Stimulated activated naive B cell treated with anti-CD40 and anti-IgM and Interleukin-4, amounts not matched to agents 10 μg/mL and 1 μg/mL and 100 μg/mL, for 72 hours (primary cell): ENCODE measurements around the gene SLX1B.
"Not testable (repeated sequence)": the region's sequence is repeated elsewhere in the genome, so short reads cannot be mapped to it uniquely, and the experiment has no call there.

Source experiments
- ATAC-seq, 2 donors: fragments of 150-1000 bp; cut with Tn5 transposase; replicated peaks; 2 replicates each; pipeline ENCODE4 v1.10.0; 2021; ENCODE audit warnings: moderate library complexity in 1 of 2
- DNase-seq: peaks from one replicate; pipeline ENCODE4 v3.0.0; 2021
- H3K27ac Mint-ChIP-seq: one replicate; pipeline ENCODE4 v1.8.0; 2022; ENCODE audit warnings: mild to moderate bottlenecking, mixed read lengths
- H3K27me3 Mint-ChIP-seq, 2 donors: one replicate each; pipeline ENCODE4 v1.8.0; 2022; ENCODE audit warnings: mixed read lengths in 2 of 2
- H3K36me3 Mint-ChIP-seq, 2 donors: one replicate each; pipeline ENCODE4 v1.8.0; 2022; ENCODE audit warnings: mixed read lengths in 2 of 2, mild to moderate bottlenecking in 1 of 2
- H3K4me1 Mint-ChIP-seq, 2 donors: one replicate each; pipeline ENCODE4 v1.8.0; 2022; ENCODE audit warnings: mixed read lengths in 2 of 2, mild to moderate bottlenecking in 1 of 2
- H3K4me3 Mint-ChIP-seq, 2 donors: one replicate each; pipeline ENCODE4 v1.8.0; 2022; ENCODE audit warnings: mild to moderate bottlenecking in 2 of 2, mixed read lengths in 2 of 2, moderate library complexity in 1 of 2
- H3K9me3 Mint-ChIP-seq, 2 donors: one replicate each; pipeline ENCODE4 v1.8.0; 2022; ENCODE audit warnings: mixed read lengths in 2 of 2, mild to moderate bottlenecking in 1 of 2

Gene SLX1B

DNA sequence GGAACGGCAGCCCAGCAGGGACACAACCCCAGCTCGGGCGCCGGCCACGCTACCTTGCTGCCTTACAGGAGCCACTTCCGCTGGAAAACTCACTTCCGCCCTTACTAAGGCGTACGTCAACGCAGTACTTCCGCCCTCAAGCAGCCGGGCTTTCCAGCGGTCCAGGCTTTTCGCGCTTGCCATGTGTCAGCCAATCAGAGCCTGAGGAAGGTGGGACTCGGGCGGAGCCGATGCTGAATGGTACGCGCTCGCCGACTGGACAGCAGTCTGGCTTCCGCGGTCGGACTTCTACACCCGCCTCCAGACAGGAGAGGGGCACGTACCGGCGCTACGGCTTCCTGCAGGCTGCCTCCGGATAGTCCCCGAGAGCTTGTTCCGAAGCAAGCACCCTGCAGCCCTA, at the start of gene SLX1B, which contains the start of gene BOLA2:
TSS of gene SLX1B (plus strand) at position 265 of the 400 bp plus-strand sequence.
TSS of gene BOLA2 (minus strand) at position 83 of the 400 bp plus-strand sequence. CDS start 98 bp downstream, outside the sequence.
- not testable (repeated sequence) for H3K4me1 Mint-ChIP-seq, DNase-seq, H3K27ac Mint-ChIP-seq, H3K36me3 Mint-ChIP-seq, H3K27me3 Mint-ChIP-seq, H3K4me3 Mint-ChIP-seq, H3K9me3 Mint-ChIP-seq
- ATAC-seq, result peak; percentile 88 to 90

DNA sequence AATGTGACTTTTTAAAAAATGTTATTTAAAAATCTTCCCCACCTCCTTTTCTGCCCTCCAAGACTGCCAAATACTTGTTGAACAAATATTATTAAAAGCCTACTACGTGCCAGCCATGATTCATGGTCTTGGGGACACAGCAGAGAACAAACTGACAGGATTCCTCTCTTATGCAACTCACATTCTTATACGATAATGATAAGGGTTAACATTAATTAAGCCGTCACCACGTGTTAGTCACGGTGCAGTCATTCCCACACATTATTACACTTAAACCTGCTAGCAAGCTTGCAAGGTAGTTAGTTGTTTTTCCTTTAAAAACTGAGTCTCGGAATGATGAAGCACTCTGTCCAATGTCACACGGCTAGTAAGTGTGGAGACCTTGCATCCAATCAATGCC, 49.1 kb upstream of the SLX1B start:
- not testable (repeated sequence) for H3K4me1 Mint-ChIP-seq, H3K27ac Mint-ChIP-seq, ATAC-seq, H3K4me3 Mint-ChIP-seq, DNase-seq, H3K9me3 Mint-ChIP-seq, H3K27me3 Mint-ChIP-seq
- peaks cover 11 to 12% of the 10 kb centered on the region in 2 donors for H3K36me3 Mint-ChIP-seq

- not testable (repeated sequence) for H3K27me3 Mint-ChIP-seq, H3K4me1 Mint-ChIP-seq, H3K9me3 Mint-ChIP-seq, H3K4me3 Mint-ChIP-seq, DNase-seq, H3K27ac Mint-ChIP-seq, ATAC-seq
- H3K36me3 Mint-ChIP-seq, result peaks cover 11 to 22% of the 10 kb centered on the region in 2 donors
Measured at GRCh38 chr16:29423587-29423986, 30.7 kb upstream of the SLX1B start.

- ATAC-seq, H3K27ac Mint-ChIP-seq, H3K27me3 Mint-ChIP-seq, H3K9me3 Mint-ChIP-seq, H3K4me1 Mint-ChIP-seq, DNase-seq, H3K4me3 Mint-ChIP-seq: not testable (repeated sequence)
- H3K36me3 Mint-ChIP-seq, result peaks cover 21 to 22% of the 10 kb centered on the region in 2 donors
Measured at GRCh38 chr16:29425390-29425789, 28.9 kb upstream of the SLX1B start.

DNA sequence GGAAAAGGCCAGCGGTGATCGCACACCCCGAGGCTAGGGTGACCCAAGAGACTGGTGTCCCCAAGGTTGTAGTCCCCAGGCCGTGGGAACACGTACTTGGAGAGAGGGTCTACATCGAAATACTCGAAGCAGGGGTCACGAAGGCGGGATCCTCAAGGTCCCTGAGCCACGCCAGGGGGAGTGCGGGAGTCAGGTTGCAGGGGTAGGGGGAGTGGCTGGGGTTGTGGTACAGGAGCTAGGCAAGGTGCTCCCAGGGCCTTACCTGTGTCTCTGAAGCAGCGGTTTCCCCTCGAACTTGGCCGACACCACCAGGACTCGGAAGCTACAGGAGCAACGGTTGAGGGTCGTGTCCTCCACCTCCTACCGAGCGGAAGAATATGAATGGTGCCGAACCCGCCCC, 579 bp upstream of the SLX1B start:
- not testable (repeated sequence) for DNase-seq, H3K4me1 Mint-ChIP-seq, H3K27ac Mint-ChIP-seq, H3K9me3 Mint-ChIP-seq, H3K27me3 Mint-ChIP-seq, H3K4me3 Mint-ChIP-seq, H3K36me3 Mint-ChIP-seq
- peak; percentile 26 for ATAC-seq

DNA sequence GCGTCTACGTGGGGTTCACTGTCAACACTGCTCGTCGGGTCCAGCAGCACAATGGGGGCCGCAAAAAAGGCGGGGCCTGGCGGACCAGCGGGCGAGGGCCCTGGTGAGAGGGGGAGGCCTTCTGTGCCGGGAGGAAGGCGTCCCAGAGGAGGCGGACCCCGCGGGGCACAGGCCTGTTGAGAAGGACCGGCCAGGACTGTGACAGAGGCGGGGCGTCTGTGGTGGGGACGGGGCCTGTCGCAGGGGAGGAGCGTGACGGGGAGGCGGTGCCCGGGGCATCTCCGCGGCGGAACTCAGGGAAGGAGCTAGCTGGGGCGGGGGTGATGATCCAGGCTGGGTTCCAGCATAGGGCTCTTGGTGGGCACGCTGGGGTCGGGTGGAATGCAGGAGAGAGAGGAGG, 495 bp downstream of the SLX1B start:
- not testable (repeated sequence) for H3K4me3 Mint-ChIP-seq, H3K36me3 Mint-ChIP-seq, H3K27ac Mint-ChIP-seq, H3K4me1 Mint-ChIP-seq, DNase-seq, H3K27me3 Mint-ChIP-seq, H3K9me3 Mint-ChIP-seq
- ATAC-seq, result peak; percentile 75 to 78

GRCh38 chr16:29457660-29458059, 3.3 kb downstream of the SLX1B start:
- not testable (repeated sequence) for H3K9me3 Mint-ChIP-seq, H3K36me3 Mint-ChIP-seq, H3K4me3 Mint-ChIP-seq, H3K27ac Mint-ChIP-seq, H3K27me3 Mint-ChIP-seq, H3K4me1 Mint-ChIP-seq, DNase-seq, ATAC-seq

DNA sequence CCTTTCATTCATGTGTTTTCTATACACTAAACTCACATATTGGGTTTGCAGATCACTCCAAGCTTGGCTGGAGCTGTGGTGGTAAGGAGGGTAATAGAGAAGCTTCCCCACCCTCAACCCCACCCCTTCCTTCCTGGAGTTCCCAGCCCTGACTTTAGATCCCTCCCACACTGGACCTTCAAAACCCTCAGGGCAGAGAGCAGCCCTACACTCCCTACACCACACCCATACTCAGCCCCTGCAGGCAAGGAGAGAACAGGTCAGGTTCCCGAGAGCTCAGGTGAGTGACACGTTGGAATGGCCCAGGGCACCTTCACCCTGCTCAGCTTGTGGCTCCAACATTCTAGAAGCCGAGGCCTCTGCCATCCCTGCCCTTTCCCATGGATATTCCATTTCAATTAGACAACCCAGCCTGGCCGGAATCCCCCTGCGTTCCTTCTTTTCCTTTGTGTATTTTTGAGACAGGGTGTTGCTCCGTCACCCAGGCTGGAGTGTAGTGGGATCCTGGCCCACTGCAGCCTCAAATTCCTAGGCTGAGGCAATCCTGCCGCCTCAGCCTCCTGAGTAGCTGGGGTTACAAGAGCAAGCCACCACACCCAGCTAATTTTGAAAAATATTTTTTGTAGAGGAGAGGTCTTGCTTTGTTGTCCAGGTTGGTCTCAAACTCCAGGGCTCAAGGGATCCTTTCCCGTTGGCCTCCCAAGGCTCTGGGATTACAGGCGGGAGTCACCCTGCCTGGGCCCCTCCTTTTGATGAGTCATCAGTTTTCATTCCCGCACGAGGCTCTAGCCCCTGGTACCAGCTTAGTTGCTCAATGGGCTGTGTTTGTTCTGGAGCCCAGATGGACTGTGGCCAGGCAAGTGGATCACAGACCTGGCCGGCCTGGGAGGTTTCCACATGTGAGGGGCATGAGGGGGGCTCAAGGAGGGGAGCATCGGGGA, 5.6 kb downstream of the SLX1B start, which contains the start of gene SULT1A4:
TSS of gene SULT1A4 (plus strand) at position 208 of the 941 bp plus-strand sequence. CDS start 1,473 bp downstream, outside the sequence.
- not testable (repeated sequence) for H3K4me3 Mint-ChIP-seq, H3K27me3 Mint-ChIP-seq, DNase-seq, ATAC-seq, H3K4me1 Mint-ChIP-seq, H3K36me3 Mint-ChIP-seq, H3K27ac Mint-ChIP-seq, H3K9me3 Mint-ChIP-seq

GRCh38 chr16:29460647-29461030, 6.3 kb downstream of the SLX1B start:
- not testable (repeated sequence) for H3K36me3 Mint-ChIP-seq, ATAC-seq, DNase-seq, H3K4me3 Mint-ChIP-seq, H3K9me3 Mint-ChIP-seq, H3K27me3 Mint-ChIP-seq, H3K4me1 Mint-ChIP-seq, H3K27ac Mint-ChIP-seq

DNA sequence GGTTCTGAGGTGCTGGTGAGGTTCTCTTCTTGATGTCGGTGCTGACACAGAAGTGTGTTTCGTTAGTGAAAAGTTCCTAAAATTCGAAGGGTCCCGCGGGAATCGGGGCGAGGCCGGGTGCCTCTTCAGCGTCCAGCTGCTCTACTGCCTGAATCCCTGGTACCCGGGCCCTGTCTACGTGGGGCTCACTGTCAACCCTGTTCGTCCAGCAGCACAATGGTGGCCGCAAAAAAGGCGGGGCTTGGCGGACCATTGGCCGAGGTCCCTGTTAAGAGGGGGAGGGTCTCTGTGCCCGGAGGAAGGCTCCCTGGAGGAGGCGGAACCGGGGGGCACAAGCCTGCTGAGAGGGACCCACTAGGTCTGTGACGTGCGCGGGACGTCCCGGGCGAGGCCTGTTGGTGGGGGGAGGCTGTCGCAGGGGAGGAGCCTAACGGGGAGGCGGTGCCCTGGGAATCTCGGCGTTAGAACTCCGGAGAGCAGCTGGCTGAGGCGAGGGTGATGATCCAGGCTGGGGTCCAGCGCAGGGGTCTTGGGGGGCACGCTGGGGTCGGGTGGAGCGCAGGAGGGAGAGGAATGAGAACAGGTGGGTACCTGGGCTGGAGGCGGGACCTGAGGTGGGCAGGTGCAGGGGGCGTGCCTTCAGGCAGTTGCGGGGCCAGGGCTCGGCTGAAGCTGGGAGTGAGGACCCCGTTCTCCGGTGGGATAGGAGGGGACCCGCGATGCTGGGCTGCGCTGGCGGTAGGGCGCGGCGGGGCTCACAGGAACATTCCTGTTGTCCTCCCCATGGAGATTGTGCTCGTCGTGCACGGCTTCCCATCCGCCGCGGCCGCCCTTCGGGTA, 11.9 kb downstream of the SLX1B start:
- not testable (repeated sequence) for DNase-seq, H3K4me1 Mint-ChIP-seq, H3K4me3 Mint-ChIP-seq, H3K27me3 Mint-ChIP-seq, H3K27ac Mint-ChIP-seq, H3K36me3 Mint-ChIP-seq, H3K9me3 Mint-ChIP-seq
- ATAC-seq, result peak; percentile 58 to 63

DNA sequence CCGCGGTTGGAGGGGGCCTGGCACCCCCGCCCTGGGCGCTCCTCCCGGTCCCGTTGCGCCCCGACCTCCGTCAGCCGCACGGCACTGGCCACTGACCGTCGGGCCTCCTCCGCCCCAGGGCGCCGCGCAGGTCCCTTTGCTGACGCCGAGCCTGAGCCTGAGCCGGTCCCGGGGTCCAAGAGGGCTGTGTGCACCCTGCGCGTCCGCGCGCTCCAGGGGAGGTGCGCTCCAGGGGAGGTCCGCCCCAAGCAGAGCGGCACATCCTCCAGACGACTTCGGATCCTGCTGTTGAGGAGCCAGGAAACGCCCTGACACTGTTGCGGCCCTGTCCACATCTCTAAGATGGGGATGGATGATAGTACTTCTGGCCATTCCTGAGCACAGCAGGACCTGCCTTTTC, 12.6 kb downstream of the SLX1B start:
- not testable (repeated sequence) for H3K9me3 Mint-ChIP-seq, H3K4me1 Mint-ChIP-seq, DNase-seq, H3K36me3 Mint-ChIP-seq, H3K4me3 Mint-ChIP-seq, H3K27me3 Mint-ChIP-seq, H3K27ac Mint-ChIP-seq
- ATAC-seq, result peak; percentile 44 to 47

DNA sequence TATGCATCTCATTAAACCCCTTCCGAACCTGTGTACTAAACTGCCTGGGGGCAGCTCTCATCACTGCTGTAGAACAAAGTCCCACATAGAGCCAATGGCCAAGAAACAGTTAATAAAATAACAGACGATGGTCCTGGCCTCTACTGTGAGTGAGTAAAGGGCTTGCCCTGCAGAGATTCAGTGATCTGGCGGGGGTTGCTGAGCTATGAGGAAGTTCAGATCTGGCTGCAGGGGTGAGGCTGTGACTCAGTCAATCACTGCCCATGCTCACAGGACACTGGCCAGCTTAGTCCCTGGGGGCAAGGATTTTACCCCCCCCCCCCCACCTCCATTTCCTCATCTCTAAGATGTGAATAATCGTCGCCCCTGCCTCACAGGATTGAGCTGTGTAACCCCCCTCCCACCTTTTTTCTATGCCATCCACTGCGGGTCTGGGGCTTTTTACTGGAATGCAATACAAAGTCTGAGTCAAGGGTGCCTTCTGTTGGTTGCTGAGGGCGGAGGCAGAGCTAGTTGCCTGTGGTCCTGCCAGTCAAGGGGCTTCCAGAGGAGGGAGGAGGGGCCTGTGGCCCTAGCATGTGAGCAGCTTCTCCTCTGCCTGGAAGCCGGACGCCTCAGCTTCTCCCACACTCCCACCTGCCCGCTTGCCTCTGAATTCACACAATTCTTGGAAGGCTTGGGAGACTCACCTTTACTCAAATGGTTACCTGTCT, 13.5 kb downstream of the SLX1B start:
- H3K4me3 Mint-ChIP-seq, H3K9me3 Mint-ChIP-seq, H3K27me3 Mint-ChIP-seq, H3K4me1 Mint-ChIP-seq, DNase-seq, H3K36me3 Mint-ChIP-seq, H3K27ac Mint-ChIP-seq: not testable (repeated sequence)
- peak; percentile 61 to 65 for ATAC-seq

DNA sequence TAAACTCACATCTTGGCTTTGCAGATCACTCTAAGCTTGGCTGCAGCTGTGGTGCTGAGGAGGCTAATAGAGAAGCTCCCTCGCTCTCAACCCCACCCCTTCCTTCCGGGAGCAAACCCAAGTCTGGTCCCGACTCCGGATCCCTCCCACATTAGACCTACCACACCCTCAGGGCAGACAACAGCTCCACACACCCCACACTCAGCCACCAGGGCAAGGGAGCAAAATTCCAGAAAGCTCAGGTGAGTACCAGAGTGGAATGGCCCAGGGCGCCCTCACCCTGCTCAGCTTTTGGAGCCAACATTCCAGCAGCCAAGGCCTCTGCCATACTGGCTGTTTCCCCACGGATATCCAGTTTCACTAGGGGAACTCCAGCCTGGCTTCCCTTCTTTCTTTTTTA, 15.3 kb downstream of the SLX1B start:
- ATAC-seq, result peak in 1 of 2 donors; percentile 16
- not testable (repeated sequence) for H3K27ac Mint-ChIP-seq, H3K27me3 Mint-ChIP-seq, H3K4me3 Mint-ChIP-seq, H3K36me3 Mint-ChIP-seq, H3K9me3 Mint-ChIP-seq, H3K4me1 Mint-ChIP-seq, DNase-seq

GRCh38 chr16:29472065-29472464, 17.7 kb downstream of the SLX1B start:
- H3K36me3 Mint-ChIP-seq, ATAC-seq, H3K4me1 Mint-ChIP-seq: not testable (repeated sequence)

More at GRCh38 chr16:29472065-29472464, 17.7 kb downstream of the SLX1B start:
- H3K9me3 Mint-ChIP-seq, H3K27ac Mint-ChIP-seq, DNase-seq, H3K27me3 Mint-ChIP-seq, H3K4me3 Mint-ChIP-seq: not testable (repeated sequence)
